CD4-positive, alpha-beta memory T cell (primary cell): Measurements from ENCODE around the gene DDX5. TPM values are rescaled to one million over a fixed set of nuclear protein-coding genes. Genes with fewer than 3 reads are reported as not detected.

Experiments used
- CTCF ChIA-PET: fragments of 350-600 bp; sonication (Branson Sonifier 250); formaldehyde crosslinking; loops from one replicate; lab custom pipeline; 2021; ENCODE audit warnings: inconsistent platforms; ENCODE audit not compliant: partially characterized antibody; lab: Charles Lee
- POLR2A ChIA-PET: fragments of 350-600 bp; sonication (Branson Sonifier 250); formaldehyde crosslinking; loops from one replicate; lab custom pipeline; 2021; ENCODE audit not compliant: partially characterized antibody; lab: Charles Lee
- DNase-seq, 5 donors: peaks; one replicate each; pipeline versions ENCODE4 v3.0.0 to v3.0.0-alpha.2; 2020 to 2022; ENCODE audit warnings: mixed read lengths in 1 of 5
- H3K27ac ChIP-seq: one replicate; pipeline ENCODE4 v1.7.0; 2013; ENCODE audit warnings: low read depth, low read length
- H3K27me3 ChIP-seq: 2 replicates; pipeline ENCODE4 v1.7.0; 2013; ENCODE audit warnings: mild to moderate bottlenecking, low read length, moderate library complexity; ENCODE audit not compliant: insufficient read depth
- H3K36me3 ChIP-seq: 2 replicates; pipeline ENCODE4 v1.7.0; 2013; ENCODE audit warnings: mild to moderate bottlenecking, low read length, moderate library complexity; ENCODE audit not compliant: insufficient read depth
- H3K4me1 ChIP-seq: 2 replicates; pipeline ENCODE4 v1.7.0; 2013; ENCODE audit warnings: mild to moderate bottlenecking, low read length, moderate library complexity; ENCODE audit not compliant: insufficient read depth
- H3K4me3 ChIP-seq, 2 donors: one replicate each; pipeline ENCODE4 v1.7.0; 2013; ENCODE audit warnings: low read length in 2 of 2, mild to moderate bottlenecking in 1 of 2
- H3K9me3 ChIP-seq, 2 donors: one replicate each; pipeline ENCODE4 v1.7.0; 2013; ENCODE audit warnings: low read length in 2 of 2, control low read depth in 1 of 2; ENCODE audit not compliant: control insufficient read depth in 1 of 2
- H3K27ac Mint-ChIP-seq, 7 donors: one replicate each; pipeline ENCODE4 v1.8.0; 2020 to 2021; ENCODE audit warnings: mixed read lengths in 7 of 7, mild to moderate bottlenecking in 6 of 7, inconsistent platforms in 3 of 7, moderate library complexity in 3 of 7
- H3K27me3 Mint-ChIP-seq, 2 donors: one replicate each; pipeline ENCODE4 v1.8.0; 2020 to 2021; ENCODE audit warnings: mixed read lengths in 2 of 2
- H3K36me3 Mint-ChIP-seq, 2 donors: one replicate each; pipeline ENCODE4 v1.8.0; 2020 to 2021; ENCODE audit warnings: mixed read lengths in 2 of 2, inconsistent platforms in 1 of 2, mild to moderate bottlenecking in 1 of 2
- H3K4me1 Mint-ChIP-seq, 4 donors: one replicate each; pipeline ENCODE4 v1.8.0; 2020 to 2021; ENCODE audit warnings: mixed read lengths in 4 of 4, mild to moderate bottlenecking in 1 of 4
- H3K4me3 Mint-ChIP-seq, 8 donors: one replicate each; pipeline ENCODE4 v1.8.0; 2020 to 2021; ENCODE audit warnings: mixed read lengths in 8 of 8, mild to moderate bottlenecking in 7 of 8, moderate library complexity in 6 of 8, inconsistent platforms in 3 of 8
- H3K9me3 Mint-ChIP-seq, 8 donors: one replicate each; pipeline ENCODE4 v1.8.0; 2020 to 2021; ENCODE audit warnings: mixed read lengths in 8 of 8, mild to moderate bottlenecking in 5 of 8, inconsistent platforms in 3 of 8, moderate library complexity in 1 of 8
- intact Hi-C: fragments of 100-400 bp; cut with micrococcal nuclease; formaldehyde crosslinking; loops from one replicate; pipeline ENCODE4 v1.15.1; 2023
- microRNA-seq: library from miRNA; unstranded; fragments of <30 nt; microRNA quantifications from one replicate; pipeline ENCODE4 v1.2.0, GENCODE V29; 2021; ENCODE audit warnings: borderline replicate concordance, borderline number of aligned reads, borderline microRNAs expressed, mixed read lengths
- polyA plus RNA-seq, 2 donors: library from polyadenylated mRNA; unstranded; fragments of 300-500 nt; fragmentation: Illumina TruSeq; gene quantifications; one replicate each; pipeline ENCODE4 v1.2.3, GENCODE V29; 2021
- total RNA-seq, 2 experiments: library from RNA; stranded (reverse); gene quantifications; one replicate each; pipeline ENCODE4 v1.2.3, GENCODE V29; 2021

Gene DDX5
- total and polyA plus RNA-seq, 4 experiments from 2014 or later = 1,080 to 1,577 (median 1,393) TPM

- H3K36me3 ChIP-seq = no peaks in the 10 kb centered on the region
- ChIA-PET CTCF (interaction anchor here (0.8 to 1.4 kb wide), 3 partner anchors 29 to 41 kb away, joined by 3 to 6 read pairs (median 3); no protein-coding TSS in a partner anchor), POLR2A (no interaction called here)
- no peaks in the 10 kb centered on the region for H3K9me3 Mint-ChIP-seq
- intact Hi-C loops = no loop called here
- no peaks in the 10 kb centered on the region for H3K27me3 ChIP-seq
- peak overlapping the region in 1 of 8 donors; percentile 2 for H3K4me3 Mint-ChIP-seq
- no peaks in the 10 kb centered on the region for H3K36me3 Mint-ChIP-seq
- H3K4me1 ChIP-seq = no peaks in the 10 kb centered on the region
- no peak overlapping the region for H3K4me3 ChIP-seq
- no peak for DNase-seq
- no peaks in the 10 kb centered on the region for H3K27me3 Mint-ChIP-seq
- H3K4me1 Mint-ChIP-seq = peaks cover 2 to 11% (median 4%) of the 10 kb centered on the region in 4 donors
- H3K9me3 ChIP-seq = no peaks in the 10 kb centered on the region
- no peak overlapping the region for H3K27ac ChIP-seq
- no peak overlapping the region for H3K27ac Mint-ChIP-seq
These were observed 56.5 kb downstream of the DDX5 start for GRCh38 chr17:64449545-64449944.

- Histone ChIP-seq H3K4me1 (no peaks in the 10 kb centered on the region), H3K4me3 (no peak within 1 kb of the TSS), H3K27ac (no peak within 1 kb of the TSS), H3K36me3 (no peaks in the 10 kb centered on the region), H3K9me3 (no peaks in the 10 kb centered on the region), H3K27me3 (no peaks in the 10 kb centered on the region)
- intact Hi-C loops = no loop called here
- H3K36me3 Mint-ChIP-seq = no peaks in the 10 kb centered on the region
- POLR2A ChIA-PET = no interaction called here
- CTCF ChIA-PET = interaction anchor here (0.8 to 1.4 kb wide), 3 partner anchors 28 to 42 kb away, joined by 3 to 6 read pairs (median 3); no protein-coding TSS in a partner anchor
- no peaks in the 10 kb centered on the region for H3K27me3 Mint-ChIP-seq
- peaks cover 2 to 13% (median 4%) of the 10 kb centered on the region in 4 donors for H3K4me1 Mint-ChIP-seq
- H3K27ac Mint-ChIP-seq = peak within 1 kb of the TSS in 2 of 7 donors; percentile 74 to 78
- peak within 1 kb of the TSS in 3 of 8 donors; percentile 29 to 57 (median 40) for H3K4me3 Mint-ChIP-seq
- no peaks in the 10 kb centered on the region for H3K9me3 Mint-ChIP-seq
- DNase-seq = no peak
These were observed 57.2 kb downstream of the DDX5 start, which contains the start of gene MILR1 for GRCh38 chr17:64448665-64449512. MILR1 (plus strand) TSS chr17:64449115; CDS start chr17:64449169, 54 bp downstream.

Small RNA genes within 50 kb of the gene (microRNA-seq; reads per million reads assigned to microRNA genes)
- gene MIR3064 (3.4 reads per million, percentile 14 among the genes with 10 or more reads in this experiment), gene MIR5047 (not detected)

Other genes with a start within 250 kb of the DDX5 start
- gene TEX2, start 243.0 kb downstream of the DDX5 start, total RNA-seq = 10 to 100 TPM; 12.6 to 13.1 TPM
- gene TEX2, start 243.0 kb downstream of the DDX5 start, polyA plus RNA-seq = 1 to 10 TPM; 7.9 to 8.7 TPM
- 1 to 10 TPM; 3.8 to 4.0 TPM for gene PECAM1, start 115.4 kb downstream of the DDX5 start, total RNA-seq
- gene PECAM1, start 115.4 kb downstream of the DDX5 start, polyA plus RNA-seq = 1 to 10 TPM; 2.8 to 5.9 TPM
- gene MILR1, start 57.2 kb downstream of the DDX5 start, total RNA-seq = under 1 TPM; 0.55 to 0.90 TPM
- gene MILR1, start 57.2 kb downstream of the DDX5 start, polyA plus RNA-seq = not detected
- 10 to 100 TPM; 57.4 to 60.0 TPM for gene POLG2, start 9.2 kb downstream of the DDX5 start, total RNA-seq
- gene POLG2, start 9.2 kb downstream of the DDX5 start, polyA plus RNA-seq = 1 to 10 TPM; 3.0 to 6.7 TPM
- 100 to 1,000 TPM; 105 to 108 TPM for gene CEP95, start 688 bp upstream of the DDX5 start, total RNA-seq
- gene CEP95, start 688 bp upstream of the DDX5 start, polyA plus RNA-seq = 10 to 100 TPM in 1 of 2 donors, 1 to 10 TPM in 1; 6.4 to 18.5 TPM
- 10 to 100 TPM; 32.8 to 35.0 TPM for gene SMURF2, start 156.0 kb upstream of the DDX5 start, total RNA-seq
- 1 to 10 TPM; 4.9 to 7.8 TPM for gene SMURF2, start 156.0 kb upstream of the DDX5 start, polyA plus RNA-seq